GM23338 (cell line): ENCODE measurements around the gene SNAI1. TPM values are rescaled to one million over a fixed set of nuclear protein-coding genes. Genes with fewer than 3 reads are reported as not detected.

Experiments used
- ATAC-seq: fragments of 200-7000 bp; cut with Tn5 transposase; 3 replicates; pipeline ENCODE4 v1.9.1; 2020
- DNase-seq: peaks from one replicate; pipeline ENCODE4 v3.0.0-alpha.2; 2015; ENCODE audit warnings: low spot score
- H2AFZ ChIP-seq: fragments of 200-600 bp; sonication (generic); 2 replicates; pipeline ENCODE4 v1.8.0; 2016; ENCODE audit warnings: antibody characterized with exemption, mild to moderate bottlenecking, moderate library complexity
- H3F3A ChIP-seq: fragments of 200-600 bp; sonication (generic); replicated peaks from 2 replicates; pipeline ENCODE4 v1.8.0; 2017; ENCODE audit warnings: antibody characterized with exemption, mixed run types, low read depth
- H3K27ac ChIP-seq: fragments of 200-600 bp; sonication (generic); 2 replicates; pipeline ENCODE4 v1.6.1; 2016; ENCODE audit warnings: low read depth
- H3K27me3 ChIP-seq: fragments of 200-600 bp; sonication (generic); 2 replicates; pipeline ENCODE4 v1.8.0; 2016; ENCODE audit warnings: mild to moderate bottlenecking, mixed run types, moderate library complexity; ENCODE audit not compliant: insufficient read depth
- H3K36me3 ChIP-seq: fragments of 200-600 bp; sonication (generic); 2 replicates; pipeline ENCODE4 v1.8.0; 2016; ENCODE audit warnings: mild to moderate bottlenecking; ENCODE audit not compliant: insufficient read depth
- H3K4me1 ChIP-seq: fragments of 200-600 bp; sonication (generic); 2 replicates; pipeline ENCODE4 v1.8.0; 2016; ENCODE audit warnings: mild to moderate bottlenecking, moderate library complexity; ENCODE audit not compliant: insufficient read depth
- H3K4me2 ChIP-seq: fragments of 200-600 bp; sonication (generic); 2 replicates; pipeline ENCODE4 v1.7.1; 2017; ENCODE audit warnings: mixed run types
- H3K4me3 ChIP-seq: fragments of 200-600 bp; sonication (generic); 2 replicates; pipeline ENCODE4 v1.6.1; 2016; ENCODE audit warnings: mixed run types
- H3K79me2 ChIP-seq: fragments of 200-600 bp; sonication (generic); replicated peaks from 2 replicates; pipeline ENCODE4 v1.8.0; 2017; ENCODE audit warnings: mild to moderate bottlenecking; ENCODE audit not compliant: insufficient read depth
- H3K9me2 ChIP-seq: fragments of 200-600 bp; sonication (generic); 2 replicates; pipeline ENCODE4 v1.8.0; 2017; ENCODE audit not compliant: insufficient read depth
- H4K20me1 ChIP-seq: fragments of 200-600 bp; sonication (generic); replicated peaks from 2 replicates; pipeline ENCODE4 v1.8.0; 2017; ENCODE audit warnings: mild to moderate bottlenecking; ENCODE audit not compliant: insufficient read depth
- H3K27ac Mint-ChIP-seq: 2 replicates; pipeline ENCODE4 v1.8.0; 2020; ENCODE audit warnings: inconsistent platforms, mild to moderate bottlenecking, moderate library complexity, mixed read lengths
- H3K27me3 Mint-ChIP-seq: 3 replicates; pipeline ENCODE4 v1.8.0; 2022; ENCODE audit warnings: low read depth, mild to moderate bottlenecking, moderate library complexity, mixed read lengths, inconsistent platforms; ENCODE audit not compliant: insufficient read depth, poor library complexity
- H3K36me3 Mint-ChIP-seq: 3 replicates; pipeline ENCODE4 v1.8.0; 2021; ENCODE audit warnings: low read depth, mild to moderate bottlenecking, inconsistent platforms, moderate library complexity, mixed read lengths
- H3K4me1 Mint-ChIP-seq: 3 replicates; pipeline ENCODE4 v1.8.0; 2020; ENCODE audit warnings: mild to moderate bottlenecking, inconsistent platforms, mixed read lengths
- H3K4me3 Mint-ChIP-seq: 3 replicates; pipeline ENCODE4 v1.8.0; 2021; ENCODE audit warnings: moderate library complexity, mild to moderate bottlenecking, inconsistent platforms, mixed read lengths
- H3K9me3 Mint-ChIP-seq: 3 replicates; pipeline ENCODE4 v1.8.0; 2020; ENCODE audit warnings: moderate library complexity, mild to moderate bottlenecking, inconsistent platforms, mixed read lengths
- CREB1 ChIP-seq: fragments of 250-450 bp; sonication (Bioruptor Pico); IDR thresholded peaks from 2 replicates; pipeline ENCODE4 v1.5.0; 2020; ENCODE audit warnings: low read depth, mild to moderate bottlenecking, moderate library complexity
- EZH2 ChIP-seq: fragments of 200-600 bp; sonication (generic); IDR thresholded peaks from one replicate; pipeline ENCODE4 v1.8.0; 2017; ENCODE audit warnings: antibody characterized with exemption, mild to moderate bottlenecking, low read depth; ENCODE audit not compliant: unreplicated experiment
- JUNB ChIP-seq: IDR thresholded peaks from one replicate; pipeline ENCODE4 v1.6.1; 2016; ENCODE audit warnings: antibody characterized with exemption; ENCODE audit not compliant: unreplicated experiment
- NANOG ChIP-seq: IDR thresholded peaks from 2 replicates; pipeline ENCODE4 v1.6.1; 2016; ENCODE audit warnings: antibody characterized with exemption, borderline replicate concordance
- POLR2AphosphoS5 ChIP-seq: IDR thresholded peaks from 2 replicates; pipeline ENCODE4 v1.6.1; 2016; ENCODE audit warnings: antibody characterized with exemption, low read depth
- STAT1 ChIP-seq: IDR thresholded peaks from one replicate; pipeline ENCODE4 v1.6.1; 2016; ENCODE audit warnings: antibody characterized with exemption; ENCODE audit not compliant: unreplicated experiment
- polyA plus RNA-seq: library from polyadenylated mRNA; unstranded; fragments of >200 nt; fragmentation: Nextera tagmentation; extraction: Ambion mirVana; gene quantifications from 2 replicates; pipeline ENCODE4 v1.2.1, GENCODE V29; 2016
- total RNA-seq: library from RNA; depleted of rRNA; stranded (reverse); fragments of >200 nt; shearing (Covaris generic); gene quantifications from 2 replicates; pipeline ENCODE4 v1.2.3, GENCODE V29; 2014
- TF ChIP-seq, protein P1 (sequence below), 2 experiments: fragments of 200-600 bp in 1 of 2; sonication (generic) in 1 of 2; conservative IDR thresholded peaks; 2 replicates each; pipeline versions ENCODE4 v1.5.1 to v1.6.1; 2016 to 2017; ENCODE audit warnings: antibody characterized with exemption in 2 of 2, low read depth in 2 of 2, mild to moderate bottlenecking in 2 of 2, moderate library complexity in 1 of 2
- TF ChIP-seq, protein P2 (sequence below): IDR thresholded peaks from 2 replicates; pipeline ENCODE4 v1.6.1; 2016; ENCODE audit warnings: antibody characterized with exemption

The SNAI1 gene
- total and polyA plus RNA-seq, 2 experiments from 2014 or later: 4.2 to 8.4 TPM

DNA sequence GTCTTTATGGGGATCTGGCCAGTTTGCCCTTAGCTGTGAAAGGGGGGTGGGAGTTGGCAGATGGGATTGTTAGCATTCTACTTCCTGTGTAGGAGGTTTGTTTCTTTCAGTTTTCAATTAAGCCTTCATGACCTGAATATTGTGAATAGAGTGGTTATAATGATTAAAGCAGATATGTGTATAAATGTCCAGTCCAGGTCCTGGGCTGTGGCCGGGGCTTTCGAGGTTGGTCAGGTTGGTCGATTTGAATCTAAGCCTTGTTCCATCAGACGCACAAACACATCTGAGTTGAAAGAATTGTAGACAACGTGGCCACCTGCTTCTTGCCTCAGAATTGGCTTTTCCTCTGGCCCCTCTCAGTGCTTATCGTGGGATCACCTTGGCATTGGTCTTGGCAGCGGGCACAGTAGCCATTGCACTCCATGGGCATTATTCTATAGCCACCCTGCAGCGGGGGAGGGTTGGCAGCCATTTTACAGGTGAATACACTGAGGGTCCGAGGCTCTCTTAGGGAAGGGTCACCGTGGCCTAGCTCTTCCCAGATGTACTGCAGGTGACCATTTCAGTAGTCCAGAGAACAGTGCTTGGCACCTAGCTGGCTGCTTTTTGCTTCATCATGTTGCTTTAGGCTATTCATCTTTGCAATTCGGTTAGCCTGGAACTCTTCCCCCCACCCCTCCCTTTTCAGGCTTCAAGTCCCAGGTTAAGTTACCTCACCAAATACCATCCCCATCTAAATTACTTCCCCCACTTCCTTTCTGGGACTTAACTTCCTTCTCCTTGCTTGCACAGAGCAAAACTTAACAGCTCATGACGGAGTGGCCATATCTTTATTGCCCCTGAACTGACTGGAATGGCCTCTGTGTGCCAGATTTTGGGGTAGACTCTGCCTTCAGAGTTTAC is 45.5 kb upstream of the SNAI1 start (continued):
- TF ChIP-seq, protein P1, sequence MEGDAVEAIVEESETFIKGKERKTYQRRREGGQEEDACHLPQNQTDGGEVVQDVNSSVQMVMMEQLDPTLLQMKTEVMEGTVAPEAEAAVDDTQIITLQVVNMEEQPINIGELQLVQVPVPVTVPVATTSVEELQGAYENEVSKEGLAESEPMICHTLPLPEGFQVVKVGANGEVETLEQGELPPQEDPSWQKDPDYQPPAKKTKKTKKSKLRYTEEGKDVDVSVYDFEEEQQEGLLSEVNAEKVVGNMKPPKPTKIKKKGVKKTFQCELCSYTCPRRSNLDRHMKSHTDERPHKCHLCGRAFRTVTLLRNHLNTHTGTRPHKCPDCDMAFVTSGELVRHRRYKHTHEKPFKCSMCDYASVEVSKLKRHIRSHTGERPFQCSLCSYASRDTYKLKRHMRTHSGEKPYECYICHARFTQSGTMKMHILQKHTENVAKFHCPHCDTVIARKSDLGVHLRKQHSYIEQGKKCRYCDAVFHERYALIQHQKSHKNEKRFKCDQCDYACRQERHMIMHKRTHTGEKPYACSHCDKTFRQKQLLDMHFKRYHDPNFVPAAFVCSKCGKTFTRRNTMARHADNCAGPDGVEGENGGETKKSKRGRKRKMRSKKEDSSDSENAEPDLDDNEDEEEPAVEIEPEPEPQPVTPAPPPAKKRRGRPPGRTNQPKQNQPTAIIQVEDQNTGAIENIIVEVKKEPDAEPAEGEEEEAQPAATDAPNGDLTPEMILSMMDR (conservative IDR thresholded peaks at IDR 0.05; ENCODE audit: low read depth in 2 of 2): no peak
- TF ChIP-seq NANOG: no peak
- TF ChIP-seq JUNB: no peak
- TF ChIP-seq STAT1: no peak
- no peak for TF ChIP-seq EZH2
- no peak for TF ChIP-seq POLR2AphosphoS5
- TF ChIP-seq, protein P2, sequence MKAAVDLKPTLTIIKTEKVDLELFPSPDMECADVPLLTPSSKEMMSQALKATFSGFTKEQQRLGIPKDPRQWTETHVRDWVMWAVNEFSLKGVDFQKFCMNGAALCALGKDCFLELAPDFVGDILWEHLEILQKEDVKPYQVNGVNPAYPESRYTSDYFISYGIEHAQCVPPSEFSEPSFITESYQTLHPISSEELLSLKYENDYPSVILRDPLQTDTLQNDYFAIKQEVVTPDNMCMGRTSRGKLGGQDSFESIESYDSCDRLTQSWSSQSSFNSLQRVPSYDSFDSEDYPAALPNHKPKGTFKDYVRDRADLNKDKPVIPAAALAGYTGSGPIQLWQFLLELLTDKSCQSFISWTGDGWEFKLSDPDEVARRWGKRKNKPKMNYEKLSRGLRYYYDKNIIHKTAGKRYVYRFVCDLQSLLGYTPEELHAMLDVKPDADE: no peak
- no peak for TF ChIP-seq CREB1 (CRISPR knock-in tag)

- peaks cover 14% of the 10 kb centered on the region for H3K4me1 ChIP-seq
- TF ChIP-seq, protein P2: no peak
- no peak overlapping the region for H2AFZ ChIP-seq
- H4K20me1 ChIP-seq: peaks cover 46% of the 10 kb centered on the region
- peaks cover 22% of the 10 kb centered on the region for H3K4me1 Mint-ChIP-seq
- 0 out of 2 replicates have a peak overlapping the region, but pooled peaks have one; percentile 40 for H3K27ac ChIP-seq
- peaks cover 72% of the 10 kb centered on the region for H3K79me2 ChIP-seq
- H3K27ac Mint-ChIP-seq: peak overlapping the region; percentile 20; the same call in 1 of the 2 replicates
- H3K27me3 ChIP-seq: no peaks in the 10 kb centered on the region
- H3K9me2 ChIP-seq: no peaks in the 10 kb centered on the region
- H3K4me3 ChIP-seq: peak overlapping the region; percentile 100
- 0 out of 2 replicates have a peak, but pooled peaks cover 2% of the 10 kb centered on the region for H3F3A ChIP-seq
- ATAC-seq (no peak), DNase-seq (no peak)
- peaks cover 1% of the 10 kb centered on the region for H3K27me3 Mint-ChIP-seq
- peak overlapping the region; percentile 95 for H3K4me2 ChIP-seq
- H3K9me3 Mint-ChIP-seq: no peaks in the 10 kb centered on the region
- peak overlapping the region; percentile 55 for H3K4me3 Mint-ChIP-seq
- peaks cover 34% of the 10 kb centered on the region for H3K36me3 Mint-ChIP-seq
- H3K36me3 ChIP-seq: peaks cover 36% of the 10 kb centered on the region
These were observed 44.3 kb upstream of the SNAI1 start for GRCh38 chr20:49938173-49939163.
